Mucosa of rectum (tissue), 2 donors: Measurements from ENCODE around the gene CLCN4.

Experiments used
- H3K27ac ChIP-seq, 2 donors: one replicate each; pipeline ENCODE4 v1.7.0; 2013; ENCODE audit warnings: inconsistent platforms in 2 of 2, low read depth in 2 of 2, low read length in 2 of 2
- H3K27me3 ChIP-seq, 2 donors: one replicate each; pipeline ENCODE4 v1.7.0; 2013; ENCODE audit warnings: low read length in 2 of 2; ENCODE audit not compliant: control insufficient read depth in 2 of 2, insufficient read depth in 2 of 2
- H3K36me3 ChIP-seq, 2 donors: one replicate each; pipeline ENCODE4 v1.7.0; 2013; ENCODE audit warnings: low read length in 2 of 2; ENCODE audit not compliant: control insufficient read depth in 2 of 2, insufficient read depth in 2 of 2
- H3K4me1 ChIP-seq, 2 donors: one replicate each; pipeline ENCODE4 v1.7.0; 2013; ENCODE audit warnings: low read length in 2 of 2, mild to moderate bottlenecking in 1 of 2; ENCODE audit not compliant: control insufficient read depth in 2 of 2, insufficient read depth in 2 of 2
- H3K4me3 ChIP-seq, 2 donors: one replicate each; pipeline ENCODE4 v1.7.0; 2013; ENCODE audit warnings: low read length in 2 of 2
- H3K9ac ChIP-seq, 2 donors: one replicate each; pipeline ENCODE4 v1.7.0; 2013; ENCODE audit warnings: low read length in 2 of 2, low read depth in 1 of 2, mild to moderate bottlenecking in 1 of 2
- H3K9me3 ChIP-seq, 2 donors: one replicate each; pipeline ENCODE4 v1.7.0; 2013; ENCODE audit warnings: low read length in 2 of 2; ENCODE audit not compliant: control insufficient read depth in 2 of 2
- donor health status: healthy.
- donor health status: Normal muscosa, but diverticular disease.

CLCN4 gene

DNA sequence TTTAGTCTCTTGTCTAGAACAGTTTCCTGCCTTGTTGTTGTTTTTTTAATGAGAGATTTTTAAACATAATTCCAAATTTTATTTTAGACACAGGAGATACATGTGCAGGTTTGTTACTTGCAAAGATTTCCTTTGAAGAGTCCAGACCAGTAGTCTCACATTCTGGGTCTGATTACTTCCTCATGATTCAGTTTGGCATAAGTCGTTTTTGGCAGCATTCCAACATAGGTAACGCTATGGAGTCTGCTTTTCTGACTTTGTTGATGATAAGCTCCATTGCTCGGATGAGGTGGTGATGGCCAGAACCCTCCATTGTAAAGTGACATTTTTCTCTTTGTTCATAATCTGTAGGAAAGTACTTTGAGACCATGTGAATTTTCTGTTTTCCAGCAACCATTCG lies 74.7 kb downstream of the CLCN4 start:
- Histone ChIP-seq H3K4me3 (no peak overlapping the region), H3K36me3 (no peaks in the 10 kb centered on the region), H3K9ac (no peak overlapping the region), H3K4me1 (no peaks in the 10 kb centered on the region), H3K9me3 (no peaks in the 10 kb centered on the region), H3K27ac (no peak overlapping the region), H3K27me3 (peaks cover 0 to 3% of the 10 kb centered on the region in 2 donors)

DNA sequence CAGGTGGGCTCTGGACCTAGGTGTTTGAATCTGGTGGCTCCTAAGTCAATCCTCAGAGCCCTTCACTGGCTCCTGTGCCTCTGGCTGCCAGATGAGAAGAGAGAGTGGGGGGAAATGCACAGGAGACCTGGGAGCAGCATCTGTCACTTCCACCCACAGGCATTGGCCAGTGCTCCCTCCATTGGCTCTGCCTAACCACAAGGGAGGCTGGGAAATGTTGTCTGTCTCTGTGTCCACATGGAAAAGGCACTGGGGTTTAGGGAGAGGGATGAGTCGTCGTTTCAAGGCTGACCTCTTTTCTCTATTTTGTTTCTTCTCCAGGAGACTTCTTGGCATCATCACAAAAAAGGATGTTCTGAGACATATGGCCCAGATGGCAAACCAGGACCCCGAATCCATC lies 76.4 kb downstream of the CLCN4 start:
- peaks cover 0 to 3% of the 10 kb centered on the region in 2 donors for H3K27me3 ChIP-seq
- no peak overlapping the region for H3K27ac ChIP-seq

DNA sequence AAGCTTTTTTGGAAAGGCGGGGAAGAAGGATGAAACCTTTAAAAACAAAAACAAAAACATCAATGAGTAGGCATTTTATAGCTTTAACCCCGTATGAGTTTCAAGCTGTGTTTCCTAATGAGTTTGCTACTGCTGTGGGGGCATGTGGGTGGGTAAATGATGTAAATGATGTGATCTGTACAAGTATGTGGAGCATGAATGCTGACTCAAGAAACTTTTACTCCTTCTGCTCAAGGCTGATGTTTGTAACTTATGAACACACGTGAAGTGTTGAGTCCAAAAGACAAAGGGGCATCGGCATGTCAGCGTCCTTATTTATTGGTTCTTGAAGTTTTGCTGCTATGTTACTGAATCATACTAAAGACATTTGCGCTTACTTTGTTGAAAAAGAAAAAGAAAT lies 76.9 kb downstream of the CLCN4 start:
- peaks cover 0 to 3% of the 10 kb centered on the region in 2 donors for H3K27me3 ChIP-seq
- no peaks in the 10 kb centered on the region for H3K4me1 ChIP-seq
- H3K36me3 ChIP-seq = no peaks in the 10 kb centered on the region
- no peak overlapping the region for H3K9ac ChIP-seq
- H3K27ac ChIP-seq = no peak overlapping the region
- H3K9me3 ChIP-seq = no peaks in the 10 kb centered on the region
- H3K4me3 ChIP-seq = no peak overlapping the region

More for the DNA sequence above, 76.4 kb downstream of the CLCN4 start:
- Histone ChIP-seq H3K4me1 (no peaks in the 10 kb centered on the region), H3K9me3 (no peaks in the 10 kb centered on the region), H3K36me3 (no peaks in the 10 kb centered on the region), H3K9ac (no peak overlapping the region), H3K4me3 (no peak overlapping the region)

DNA sequence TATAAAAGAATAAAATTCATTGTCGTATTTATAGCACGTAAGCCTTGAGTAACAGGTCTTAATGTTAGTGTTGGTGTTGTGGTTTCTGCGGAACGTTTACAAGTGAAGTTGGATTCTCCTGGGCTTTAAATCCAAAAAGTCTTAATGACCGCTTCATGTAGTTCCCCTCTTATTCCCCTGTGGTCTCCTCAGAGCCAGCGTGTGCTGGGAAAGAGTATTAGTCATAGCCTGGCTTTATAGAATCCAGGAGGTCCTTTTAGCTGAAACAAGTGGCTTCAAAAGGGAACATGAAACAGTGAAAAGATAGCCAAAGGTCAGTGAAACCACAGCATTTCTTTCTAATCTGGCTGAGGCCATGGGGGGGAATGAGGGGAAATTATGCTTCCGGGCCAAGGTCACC lies 79.1 kb downstream of the CLCN4 start:
- Histone ChIP-seq H3K9ac (no peak overlapping the region), H3K27ac (no peak overlapping the region), H3K4me3 (no peak overlapping the region), H3K9me3 (no peaks in the 10 kb centered on the region), H3K4me1 (no peaks in the 10 kb centered on the region), H3K36me3 (no peaks in the 10 kb centered on the region), H3K27me3 (peaks cover 0 to 3% of the 10 kb centered on the region in 2 donors)

DNA sequence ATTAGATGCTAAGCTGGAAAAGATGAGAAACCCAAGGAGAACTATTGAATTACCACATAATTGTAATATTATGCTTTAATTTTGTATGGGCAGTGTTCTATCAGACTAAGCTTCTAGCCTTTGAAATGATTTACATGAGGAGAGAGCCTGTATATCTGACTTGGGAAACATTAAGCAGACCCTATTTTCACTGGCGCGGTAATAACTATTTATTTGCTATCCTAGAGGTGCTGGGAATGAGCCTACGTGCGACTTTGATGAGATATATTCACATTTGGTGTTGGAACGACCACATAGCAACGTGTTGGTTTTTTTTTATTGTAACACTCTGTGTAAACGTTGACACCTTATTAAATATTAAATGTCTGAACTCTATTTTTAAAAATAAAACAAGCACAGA lies 80.5 kb downstream of the CLCN4 start:
- Histone ChIP-seq H3K4me1 (no peaks in the 10 kb centered on the region), H3K9ac (no peak overlapping the region), H3K9me3 (no peaks in the 10 kb centered on the region), H3K27ac (no peak overlapping the region), H3K4me3 (no peak overlapping the region), H3K36me3 (no peaks in the 10 kb centered on the region), H3K27me3 (peaks cover 0 to 3% of the 10 kb centered on the region in 2 donors)

DNA sequence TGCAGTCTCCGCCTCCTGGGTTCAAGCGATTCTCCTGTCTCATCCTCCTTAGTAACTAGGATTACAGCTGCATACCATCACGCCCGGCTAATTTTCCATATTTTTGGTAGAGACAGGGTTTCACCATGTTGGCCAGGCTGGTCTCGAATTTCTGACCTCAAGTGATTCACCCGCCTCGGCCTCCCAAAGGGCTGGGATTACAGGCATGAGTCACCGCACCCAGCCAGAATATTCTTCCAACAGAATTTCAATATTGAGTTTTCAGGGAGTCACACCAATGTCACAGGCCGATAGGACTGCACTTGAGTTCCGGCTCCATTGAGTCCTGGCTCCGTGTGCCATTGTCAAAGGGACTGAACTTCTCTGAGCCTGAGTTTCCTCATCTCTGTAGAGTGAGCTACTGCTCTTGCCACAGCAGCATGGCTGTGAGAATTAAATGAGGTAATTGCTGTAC lies 82.9 kb downstream of the CLCN4 start:
- Histone ChIP-seq H3K4me1 (no peaks in the 10 kb centered on the region), H3K36me3 (no peaks in the 10 kb centered on the region), H3K9ac (no peak overlapping the region), H3K27ac (no peak overlapping the region), H3K27me3 (peaks cover 0 to 3% of the 10 kb centered on the region in 2 donors), H3K9me3 (no peaks in the 10 kb centered on the region), H3K4me3 (no peak overlapping the region)

DNA sequence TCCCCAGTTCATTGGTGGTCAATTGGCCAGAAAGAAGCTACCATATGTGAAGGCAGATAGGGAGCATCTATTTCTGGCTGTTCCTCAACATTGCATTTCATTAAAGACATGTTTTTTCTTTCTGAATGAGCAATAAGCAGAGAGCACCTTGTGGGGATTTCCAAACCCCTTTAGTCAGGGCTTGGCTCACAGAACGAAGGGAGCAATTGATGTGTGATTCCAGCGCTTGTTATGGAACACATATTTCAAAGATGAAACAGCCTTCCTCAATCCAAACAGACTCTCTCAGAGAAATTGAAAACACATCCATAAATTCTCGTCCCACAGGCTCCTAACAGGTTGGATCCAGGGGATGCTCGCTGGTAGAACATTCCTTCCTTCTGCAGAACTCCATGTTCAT lies 84.1 kb downstream of the CLCN4 start:
- Histone ChIP-seq H3K27me3 (no peaks in the 10 kb centered on the region), H3K27ac (no peak overlapping the region), H3K4me1 (no peaks in the 10 kb centered on the region), H3K4me3 (no peak overlapping the region), H3K36me3 (no peaks in the 10 kb centered on the region), H3K9me3 (no peaks in the 10 kb centered on the region), H3K9ac (no peak overlapping the region)

DNA sequence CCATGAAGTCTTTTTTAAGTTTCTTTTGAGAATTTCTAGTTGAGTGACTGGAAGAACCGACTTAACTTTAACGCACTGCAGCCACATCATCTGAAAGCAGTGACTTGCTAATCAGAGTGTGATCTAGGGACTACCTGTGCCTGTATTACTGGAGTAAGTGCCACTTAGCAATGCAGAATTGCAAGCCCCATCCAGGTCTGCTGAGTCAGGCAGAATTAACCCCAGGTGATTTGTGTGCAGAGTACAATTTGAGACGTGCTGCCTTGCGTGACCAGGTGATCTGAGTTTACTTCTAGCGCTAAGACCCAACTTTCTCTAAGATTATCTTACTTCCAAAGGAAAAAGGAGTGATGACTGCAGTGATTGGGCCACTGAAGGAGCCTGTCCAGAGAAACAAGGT lies 85.3 kb downstream of the CLCN4 start:
- Histone ChIP-seq H3K36me3 (no peaks in the 10 kb centered on the region), H3K27ac (no peak overlapping the region), H3K9me3 (no peaks in the 10 kb centered on the region), H3K27me3 (no peaks in the 10 kb centered on the region), H3K4me3 (no peak overlapping the region), H3K9ac (no peak overlapping the region), H3K4me1 (no peaks in the 10 kb centered on the region)

DNA sequence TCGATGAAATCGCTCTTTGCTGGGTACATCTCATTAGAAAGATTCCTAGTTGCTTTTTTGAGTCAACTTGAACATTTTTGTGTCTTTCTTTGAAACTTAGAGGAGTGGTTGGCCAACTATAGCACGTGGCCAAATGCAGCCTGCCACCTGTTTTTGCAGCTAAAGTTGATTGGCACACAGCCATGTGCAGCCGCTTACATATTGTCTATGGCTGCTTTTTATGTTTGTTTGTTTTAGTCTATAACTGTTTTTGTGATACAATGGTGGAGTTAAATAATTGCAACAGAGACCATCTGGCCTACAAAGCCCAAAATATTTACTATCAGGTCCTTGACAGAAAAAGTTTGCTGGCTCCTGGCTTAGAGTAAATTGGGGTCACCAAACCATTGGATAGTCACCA lies 86.3 kb downstream of the CLCN4 start:
- H3K9me3 ChIP-seq = no peaks in the 10 kb centered on the region
- H3K4me1 ChIP-seq = no peaks in the 10 kb centered on the region
- no peak overlapping the region for H3K27ac ChIP-seq
- H3K9ac ChIP-seq = no peak overlapping the region
- H3K36me3 ChIP-seq = no peaks in the 10 kb centered on the region
- no peak overlapping the region for H3K4me3 ChIP-seq
- no peaks in the 10 kb centered on the region for H3K27me3 ChIP-seq

DNA sequence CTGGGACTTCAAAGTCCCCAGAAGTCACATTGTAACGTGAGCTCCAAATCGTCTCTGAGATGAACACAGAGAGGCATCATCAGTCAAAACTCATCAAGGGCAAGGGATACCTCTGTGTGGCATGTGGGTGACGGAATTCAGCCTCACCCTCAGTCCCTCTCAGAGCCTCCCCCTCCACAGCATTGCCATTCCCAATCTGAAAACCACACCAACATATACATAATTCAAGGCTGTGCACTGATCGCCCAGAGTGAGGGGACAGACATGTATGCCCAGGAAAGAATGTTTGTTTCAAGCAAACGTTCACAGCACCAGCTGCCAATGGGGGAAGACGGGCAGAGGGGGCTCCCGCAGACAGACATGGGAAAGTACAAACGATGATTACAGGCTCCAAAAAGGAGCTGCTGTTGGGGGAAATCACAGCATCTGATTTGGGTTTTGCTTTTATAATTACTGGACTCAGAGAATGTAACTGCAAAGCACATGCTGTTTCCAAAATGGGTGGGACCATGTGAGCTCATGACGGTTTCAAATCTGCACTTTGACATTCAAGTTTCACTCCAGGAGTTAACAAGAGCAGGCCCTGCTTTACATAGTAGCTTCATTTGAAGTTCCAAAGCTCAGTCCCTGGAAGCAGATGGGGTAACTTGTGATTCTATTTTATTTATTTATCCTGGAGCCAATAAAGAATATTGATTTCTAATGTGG lies 88.3 kb downstream of the CLCN4 start:
- no peak overlapping the region for H3K9ac ChIP-seq
- no peaks in the 10 kb centered on the region for H3K36me3 ChIP-seq
- H3K4me3 ChIP-seq = no peak overlapping the region
- no peak overlapping the region for H3K27ac ChIP-seq
- H3K9me3 ChIP-seq = peaks cover 0 to 2% of the 10 kb centered on the region in 2 donors
- H3K4me1 ChIP-seq = no peaks in the 10 kb centered on the region
- no peaks in the 10 kb centered on the region for H3K27me3 ChIP-seq
